Gastrocnemius medialis (tissue), 4 donors: ENCODE results near the gene ADAMTS15.

ENCODE experiments used
- CTCF ChIP-seq, 5 experiments: fragments of 450-650 bp in 3 of 5; fragments of 200-600 bp in 2 of 5; sonication (generic) in 2 of 5; IDR thresholded peaks in 4 of 5; conservative IDR thresholded peaks in 1 of 5; 1 replicate in 4 of 5; 2 replicates in 1 of 5; pipeline ENCODE4 v1.5.1; 2016 to 2019; ENCODE audit warnings: antibody characterized with exemption in 5 of 5, mild to moderate bottlenecking in 3 of 5, moderate library complexity in 3 of 5
- POLR2A ChIP-seq, 2 donors: fragments of 450-650 bp; IDR thresholded peaks; one replicate each; pipeline ENCODE4 v1.6.1; 2017; ENCODE audit warnings: antibody characterized with exemption in 2 of 2, mild to moderate bottlenecking in 2 of 2, moderate library complexity in 2 of 2

DNA sequence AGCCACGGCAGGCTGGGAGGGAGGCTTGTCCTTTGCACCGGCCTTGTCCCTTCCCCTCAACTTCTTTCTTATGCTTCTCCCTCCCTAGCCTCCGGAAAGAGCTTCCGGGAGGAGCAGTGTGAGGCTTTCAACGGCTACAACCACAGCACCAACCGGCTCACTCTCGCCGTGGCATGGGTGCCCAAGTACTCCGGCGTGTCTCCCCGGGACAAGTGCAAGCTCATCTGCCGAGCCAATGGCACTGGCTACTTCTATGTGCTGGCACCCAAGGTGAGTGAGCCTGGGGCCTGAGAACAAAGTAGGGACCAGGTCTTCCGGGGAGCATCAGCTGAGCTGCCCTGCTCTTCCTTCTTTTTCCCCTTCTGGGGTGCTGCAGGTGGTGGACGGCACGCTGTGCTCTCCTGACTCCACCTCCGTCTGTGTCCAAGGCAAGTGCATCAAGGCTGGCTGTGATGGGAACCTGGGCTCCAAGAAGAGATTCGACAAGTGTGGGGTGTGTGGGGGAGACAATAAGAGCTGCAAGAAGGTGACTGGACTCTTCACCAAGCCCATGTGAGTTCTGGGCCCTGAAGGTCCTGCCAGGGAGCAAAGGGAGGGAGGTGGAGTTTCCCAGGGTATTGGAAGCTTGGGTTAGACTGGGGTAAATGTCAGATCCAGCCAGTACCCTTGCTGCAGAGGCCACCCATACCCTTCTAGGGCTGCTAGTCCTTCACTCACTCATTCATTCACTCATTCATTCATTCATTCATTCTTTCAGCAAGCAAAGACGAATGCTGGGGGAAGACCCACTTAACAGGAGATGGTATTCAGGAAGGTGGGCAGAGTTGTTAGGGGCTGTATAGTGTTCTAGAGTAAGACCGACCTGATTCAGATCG lies 22.6 kb downstream of the ADAMTS15 start:
- TF ChIP-seq POLR2A (IDR thresholded peaks at IDR 0.05), result no peak
- no peak for TF ChIP-seq CTCF (IDR thresholded peaks at IDR 0.05 in 4 of 5, conservative IDR thresholded peaks at IDR 0.05 in 1 of 5)
